ENCODE results near the gene DIPK1A.

- TF ChIP-seq, protein P1, sequence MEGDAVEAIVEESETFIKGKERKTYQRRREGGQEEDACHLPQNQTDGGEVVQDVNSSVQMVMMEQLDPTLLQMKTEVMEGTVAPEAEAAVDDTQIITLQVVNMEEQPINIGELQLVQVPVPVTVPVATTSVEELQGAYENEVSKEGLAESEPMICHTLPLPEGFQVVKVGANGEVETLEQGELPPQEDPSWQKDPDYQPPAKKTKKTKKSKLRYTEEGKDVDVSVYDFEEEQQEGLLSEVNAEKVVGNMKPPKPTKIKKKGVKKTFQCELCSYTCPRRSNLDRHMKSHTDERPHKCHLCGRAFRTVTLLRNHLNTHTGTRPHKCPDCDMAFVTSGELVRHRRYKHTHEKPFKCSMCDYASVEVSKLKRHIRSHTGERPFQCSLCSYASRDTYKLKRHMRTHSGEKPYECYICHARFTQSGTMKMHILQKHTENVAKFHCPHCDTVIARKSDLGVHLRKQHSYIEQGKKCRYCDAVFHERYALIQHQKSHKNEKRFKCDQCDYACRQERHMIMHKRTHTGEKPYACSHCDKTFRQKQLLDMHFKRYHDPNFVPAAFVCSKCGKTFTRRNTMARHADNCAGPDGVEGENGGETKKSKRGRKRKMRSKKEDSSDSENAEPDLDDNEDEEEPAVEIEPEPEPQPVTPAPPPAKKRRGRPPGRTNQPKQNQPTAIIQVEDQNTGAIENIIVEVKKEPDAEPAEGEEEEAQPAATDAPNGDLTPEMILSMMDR (IDR thresholded peaks at IDR 0.05), result no peak
- no peak for TF ChIP-seq NR3C1 (CRISPR knock-in tag; conservative IDR thresholded peaks at IDR 0.05; ENCODE audit: low read depth)
- TF ChIP-seq ERG (CRISPR knock-in tag; IDR thresholded peaks at IDR 0.05), result no peak
- TF ChIP-seq ZNF396 (CRISPR knock-in tag; IDR thresholded peaks at IDR 0.05; ENCODE audit: borderline replicate concordance), result no peak
- TF ChIP-seq NFE2L1 (CRISPR knock-in tag; IDR thresholded peaks at IDR 0.05), result no peak
These were observed 81.8 kb downstream of the DIPK1A start for GRCh38 chr1:92879316-92879968.
